Hepatocyte (in vitro differentiated cells): ENCODE measurements around the gene CFAP70. TPM values are rescaled to one million over a fixed set of nuclear protein-coding genes. Genes with fewer than 3 reads are reported as not detected.

Source experiments
- DNase-seq: peaks from one replicate; pipeline ENCODE4 v3.0.0-alpha.2; 2016; ENCODE audit warnings: low spot score
- H2AFZ ChIP-seq: fragments of 200-600 bp; sonication (generic); 2 replicates; pipeline ENCODE4 v1.6.0; 2016; ENCODE audit warnings: antibody characterized with exemption, mild to moderate bottlenecking
- H3K27ac ChIP-seq: fragments of 200-600 bp; sonication (generic); 2 replicates; pipeline ENCODE4 v1.5.1; 2016; ENCODE audit warnings: mild to moderate bottlenecking
- H3K27me3 ChIP-seq: fragments of 200-600 bp; sonication (generic); 2 replicates; pipeline ENCODE4 v1.6.1; 2016
- H3K36me3 ChIP-seq: fragments of 200-600 bp; sonication (generic); replicated peaks from 2 replicates; pipeline ENCODE4 v1.5.1; 2016; ENCODE audit warnings: low read depth; ENCODE audit not compliant: insufficient read depth
- H3K4me1 ChIP-seq: fragments of 200-600 bp; sonication (generic); 2 replicates; pipeline ENCODE4 v1.5.1; 2016; ENCODE audit warnings: mild to moderate bottlenecking, moderate library complexity; ENCODE audit not compliant: insufficient read depth
- H3K4me2 ChIP-seq: fragments of 200-600 bp; sonication (generic); 2 replicates; pipeline ENCODE4 v1.6.0; 2016
- H3K4me3 ChIP-seq: fragments of 200-600 bp; sonication (generic); 2 replicates; pipeline ENCODE4 v1.5.1; 2016; ENCODE audit warnings: mild to moderate bottlenecking
- H3K79me2 ChIP-seq: fragments of 200-600 bp; sonication (generic); 2 replicates; pipeline ENCODE4 v1.6.0; 2017; ENCODE audit warnings: mild to moderate bottlenecking
- H3K9me2 ChIP-seq: fragments of 200-600 bp; sonication (generic); replicated peaks from 2 replicates; pipeline ENCODE4 v1.6.0; 2017; ENCODE audit warnings: mild to moderate bottlenecking; ENCODE audit not compliant: insufficient read depth
- H3K9me3 ChIP-seq: fragments of 200-600 bp; sonication (generic); 2 replicates; pipeline ENCODE4 v1.5.1; 2016; ENCODE audit warnings: low read depth, mild to moderate bottlenecking
- H4K20me1 ChIP-seq: fragments of 200-600 bp; sonication (generic); 2 replicates; pipeline ENCODE4 v1.6.0; 2016; ENCODE audit warnings: mild to moderate bottlenecking; ENCODE audit not compliant: insufficient read depth, poor library complexity, severe bottlenecking
- CTCF ChIP-seq: fragments of 200-600 bp; sonication (generic); IDR thresholded peaks from 2 replicates; pipeline ENCODE4 v1.5.1; 2016; ENCODE audit warnings: antibody characterized with exemption, mild to moderate bottlenecking; ENCODE audit not compliant: poor library complexity
- EZH2 ChIP-seq: fragments of 200-600 bp; sonication (generic); IDR thresholded peaks from 2 replicates; pipeline ENCODE4 v1.6.1; 2016; ENCODE audit warnings: antibody characterized with exemption, mild to moderate bottlenecking, borderline replicate concordance
- EZH2phosphoT487 ChIP-seq: fragments of 200-600 bp; sonication (generic); IDR thresholded peaks from one replicate; pipeline ENCODE4 v1.6.1; 2018; ENCODE audit warnings: antibody characterized with exemption, mild to moderate bottlenecking, low read depth, moderate library complexity; ENCODE audit not compliant: unreplicated experiment, severe bottlenecking
- WGBS: methylation state at CpG from one replicate; pipeline ENCODE4 v1.1.6; 2016; ENCODE audit warnings: low lambda C conversion rate; ENCODE audit errors: missing lambda C conversion rate; 5-methylcytosine and 5-hydroxymethylcytosine counted together
- polyA plus RNA-seq: library from polyadenylated mRNA; unstranded; fragments of >200 nt; fragmentation: Nextera tagmentation; extraction: Ambion mirVana; gene quantifications from 2 replicates; pipeline ENCODE4 v1.2.1, GENCODE V29; 2016
- total RNA-seq: library from RNA; depleted of rRNA; stranded (reverse); fragments of >200 nt; gene quantifications from 2 replicates; pipeline ENCODE4 v1.2.3, GENCODE V29; 2014

The CFAP70 gene
- total and polyA plus RNA-seq, 2 experiments from 2014 or later: 1.6 to 3.9 TPM

GRCh38 chr10:73244866-73245477, 113.7 kb downstream of the CFAP70 start:
- Histone ChIP-seq H3K79me2 (peaks cover 56% of the 10 kb centered on the region), H3K9me3 (no peaks in the 10 kb centered on the region), H4K20me1 (no peaks in the 10 kb centered on the region), H3K4me2 (peak overlapping the region; percentile 83), H3K4me3 (no peak overlapping the region), H3K27me3 (no peaks in the 10 kb centered on the region), H3K9me2 (no peaks in the 10 kb centered on the region), H2AFZ (no peak overlapping the region), H3K4me1 (peaks cover 16% of the 10 kb centered on the region), H3K27ac (no peak overlapping the region), H3K36me3 (no peaks in the 10 kb centered on the region)
- WGBS: 53% methylated on average over 8 of the region's 8 CpGs
- no peak for DNase-seq
- no peak for TF ChIP-seq EZH2phosphoT487
- TF ChIP-seq EZH2: no peak
- TF ChIP-seq CTCF: no peak

- Histone ChIP-seq H3K9me3 (no peaks in the 10 kb centered on the region), H3K9me2 (no peaks in the 10 kb centered on the region), H3K4me1 (peaks cover under 1% of the 10 kb centered on the region), H3K36me3 (no peaks in the 10 kb centered on the region), H3K4me3 (no peak overlapping the region), H3K4me2 (no peak overlapping the region), H4K20me1 (no peaks in the 10 kb centered on the region), H3K79me2 (peaks cover 17% of the 10 kb centered on the region), H3K27me3 (no peaks in the 10 kb centered on the region), H2AFZ (no peak overlapping the region), H3K27ac (no peak overlapping the region)
- WGBS: 97% methylated on average over 2 of the region's 2 CpGs
- no peak for DNase-seq
- TF ChIP-seq EZH2phosphoT487 (no peak), CTCF (no peak), EZH2 (no peak)
Observed at GRCh38 chr10:73239908-73240307, 118.8 kb downstream of the CFAP70 start.

- WGBS: 97% methylated on average over 5 of the region's 5 CpGs
- no peak for DNase-seq
- no peaks in the 10 kb centered on the region for H4K20me1 ChIP-seq
- no peaks in the 10 kb centered on the region for H3K4me1 ChIP-seq
- no peaks in the 10 kb centered on the region for H3K9me2 ChIP-seq
- no peaks in the 10 kb centered on the region for H3K27me3 ChIP-seq
- no peak overlapping the region for H3K27ac ChIP-seq
- H2AFZ ChIP-seq: no peak overlapping the region
- no peaks in the 10 kb centered on the region for H3K9me3 ChIP-seq
- H3K4me3 ChIP-seq: no peak overlapping the region
- H3K36me3 ChIP-seq: no peaks in the 10 kb centered on the region
- no peak for TF ChIP-seq EZH2phosphoT487
- TF ChIP-seq CTCF: no peak
- no peak for TF ChIP-seq EZH2
- H3K79me2 ChIP-seq: peaks cover 9% of the 10 kb centered on the region
- no peak overlapping the region for H3K4me2 ChIP-seq
Observed at GRCh38 chr10:73238990-73239566, 119.6 kb downstream of the CFAP70 start.
